ENCODE data around the gene AFF2. TPM values are rescaled to one million over a fixed set of nuclear protein-coding genes. Genes with fewer than 3 reads are reported as not detected.

Gene AFF2
- total RNA-seq, 1 donor from 2014 or later: 0.06 TPM

- no peak for DNase-seq (ENCODE audit: low read depth)
- no peak overlapping the region for H3K4me3 ChIP-seq (ENCODE audit: low read depth, low read length)
- no peak for TF ChIP-seq CTCF (conservative IDR thresholded peaks at IDR 0.05; ENCODE audit: low read depth, low read length)
These were observed 437.9 kb downstream of the AFF2 start for GRCh38 chrX:148938348-148938747.

- no peak overlapping the region for H3K4me3 ChIP-seq (ENCODE audit: low read depth, low read length)
- no peak for DNase-seq (ENCODE audit: low read depth)
These were observed 440.1 kb downstream of the AFF2 start for GRCh38 chrX:148940411-148940996.

GRCh38 chrX:148942754-148943153, 442.3 kb downstream of the AFF2 start:
- no peak for DNase-seq (ENCODE audit: low read depth)
- no peak for TF ChIP-seq CTCF (conservative IDR thresholded peaks at IDR 0.05; ENCODE audit: low read depth, low read length)

More at GRCh38 chrX:148940411-148940996, 440.1 kb downstream of the AFF2 start:
- no peak for TF ChIP-seq CTCF (conservative IDR thresholded peaks at IDR 0.05; ENCODE audit: low read depth, low read length)

GRCh38 chrX:148947399-148947975, 447.1 kb downstream of the AFF2 start:
- no peak for TF ChIP-seq CTCF (conservative IDR thresholded peaks at IDR 0.05; ENCODE audit: low read depth, low read length)
- H3K4me3 ChIP-seq (ENCODE audit: low read depth, low read length): no peak overlapping the region
- no peak for DNase-seq (ENCODE audit: low read depth)

More at GRCh38 chrX:148942754-148943153, 442.3 kb downstream of the AFF2 start:
- H3K4me3 ChIP-seq (ENCODE audit: low read depth, low read length): no peak overlapping the region

- TF ChIP-seq CTCF (conservative IDR thresholded peaks at IDR 0.05; ENCODE audit: low read depth, low read length): no peak
These were observed 455.9 kb downstream of the AFF2 start for GRCh38 chrX:148956352-148956751.

GRCh38 chrX:148958901-148959300, 458.5 kb downstream of the AFF2 start:
- DNase-seq (ENCODE audit: low read depth): no peak
- no peak overlapping the region for H3K4me3 ChIP-seq (ENCODE audit: low read depth, low read length)
- TF ChIP-seq CTCF (conservative IDR thresholded peaks at IDR 0.05; ENCODE audit: low read depth, low read length): no peak

More at GRCh38 chrX:148956352-148956751, 455.9 kb downstream of the AFF2 start:
- H3K4me3 ChIP-seq (ENCODE audit: low read depth, low read length): no peak overlapping the region
- DNase-seq (ENCODE audit: low read depth): no peak

- no peak for TF ChIP-seq CTCF (conservative IDR thresholded peaks at IDR 0.05; ENCODE audit: low read depth, low read length)
- no peak for DNase-seq (ENCODE audit: low read depth)
- H3K4me3 ChIP-seq (ENCODE audit: low read depth, low read length): no peak overlapping the region
These were observed 459.6 kb downstream of the AFF2 start for GRCh38 chrX:148960060-148960459.

All from epithelial cell of proximal tubule (primary cell).